GM19468 (cell line): ENCODE results near the gene DHTKD1.
"Not testable (repeated sequence)": the region's sequence is repeated elsewhere in the genome, so short reads cannot be mapped to it uniquely, and the experiment has no call there.

Experiments used
- ATAC-seq: cut with Tn5 transposase; IDR thresholded peaks from one replicate; pipeline ENCODE4 v1.9.1; 2021; ENCODE audit warnings: mild to moderate bottlenecking, moderate library complexity, moderate number of reproducible peaks; ENCODE audit not compliant: unreplicated experiment; ENCODE audit errors: extremely low read depth

DHTKD1 gene

GRCh38 chr10:12061124-12061523 is 7.6 kb upstream of the DHTKD1 start:
- no peak for ATAC-seq

GRCh38 chr10:12062754-12063482 is 5.8 kb upstream of the DHTKD1 start:
- ATAC-seq = no peak

GRCh38 chr10:12063483-12063818 is 5.3 kb upstream of the DHTKD1 start:
- no peak for ATAC-seq

- ATAC-seq = no peak
These were observed 1.4 kb upstream of the DHTKD1 start for GRCh38 chr10:12067336-12067735.

- ATAC-seq = not testable (repeated sequence)
These were observed 2.7 kb downstream of the DHTKD1 start for GRCh38 chr10:12071441-12071840.

GRCh38 chr10:12073526-12073925 is 4.8 kb downstream of the DHTKD1 start:
- no peak for ATAC-seq

GRCh38 chr10:12077580-12078180 is 8.9 kb downstream of the DHTKD1 start:
- ATAC-seq = no peak

- no peak for ATAC-seq
These were observed 12.7 kb downstream of the DHTKD1 start for GRCh38 chr10:12081470-12081869.

GRCh38 chr10:12081879-12082557 is 13.3 kb downstream of the DHTKD1 start:
- ATAC-seq = no peak

GRCh38 chr10:12088919-12089318 is 20.2 kb downstream of the DHTKD1 start:
- ATAC-seq = no peak

- no peak for ATAC-seq
These were observed 22.7 kb downstream of the DHTKD1 start for GRCh38 chr10:12091421-12091820.

GRCh38 chr10:12097361-12097760 is 28.6 kb downstream of the DHTKD1 start:
- ATAC-seq = not testable (repeated sequence)

- no peak for ATAC-seq
These were observed 29.0 kb downstream of the DHTKD1 start for GRCh38 chr10:12097791-12098190.

GRCh38 chr10:12098966-12099365 is 30.2 kb downstream of the DHTKD1 start:
- no peak for ATAC-seq

- ATAC-seq = no peak
These were observed 35.0 kb downstream of the DHTKD1 start for GRCh38 chr10:12103802-12104201.

GRCh38 chr10:12107781-12108180 is 39.0 kb downstream of the DHTKD1 start:
- ATAC-seq = no peak

- ATAC-seq = no peak
These were observed 40.5 kb downstream of the DHTKD1 start for GRCh38 chr10:12109286-12109685.

- ATAC-seq = no peak
These were observed 42.8 kb downstream of the DHTKD1 start for GRCh38 chr10:12111528-12111927.

- no peak for ATAC-seq
These were observed 44.9 kb downstream of the DHTKD1 start for GRCh38 chr10:12113627-12114026.

GRCh38 chr10:12121673-12122072 is 52.9 kb downstream of the DHTKD1 start:
- ATAC-seq = no peak
